Astrocyte (in vitro differentiated cells and primary cell): ENCODE measurements around the gene HMGB4. TPM values are rescaled to one million over a fixed set of nuclear protein-coding genes. Genes with fewer than 3 reads are reported as not detected.

ENCODE experiments used
- DNase-seq: peaks from one replicate; pipeline ENCODE4 v3.0.0-alpha.2; 2010; ENCODE audit warnings: low read depth
- FAIRE-seq: peaks from 2 replicates; lab custom pipeline; 2011; peaks lifted over from hg19 to GRCh38; lab: Jason Lieb, UNC
- H2AFZ ChIP-seq: 2 replicates; pipeline ENCODE4 v1.6.0; 2012; ENCODE audit warnings: low read depth, low read length, inconsistent platforms
- H3K27ac ChIP-seq: 2 replicates; pipeline ENCODE4 v1.5.1; 2011; ENCODE audit warnings: low read depth, low read length, inconsistent platforms
- H3K27me3 ChIP-seq: 2 replicates; pipeline ENCODE4 v1.6.0; 2011; ENCODE audit warnings: low read length, inconsistent platforms; ENCODE audit not compliant: insufficient read depth
- H3K36me3 ChIP-seq: 2 replicates; pipeline ENCODE4 v1.5.1; 2011; ENCODE audit warnings: low read length, inconsistent platforms; ENCODE audit not compliant: insufficient read depth
- H3K4me1 ChIP-seq: 2 replicates; pipeline ENCODE4 v1.5.1; 2011; ENCODE audit warnings: low read length, inconsistent platforms; ENCODE audit not compliant: insufficient read depth
- H3K4me2 ChIP-seq: 2 replicates; pipeline ENCODE4 v1.6.0; 2012; ENCODE audit warnings: low read length, inconsistent platforms
- H3K4me3 ChIP-seq: 2 replicates; pipeline ENCODE4 v1.5.1; 2011; ENCODE audit warnings: low read depth, mild to moderate bottlenecking, low read length, inconsistent platforms; ENCODE audit not compliant: insufficient read depth
- H3K79me2 ChIP-seq: 2 replicates; pipeline ENCODE4 v1.6.0; 2012; ENCODE audit warnings: mild to moderate bottlenecking, low read length, inconsistent platforms; ENCODE audit not compliant: insufficient read depth
- H3K9ac ChIP-seq: 2 replicates; pipeline ENCODE4 v1.6.0; 2012; ENCODE audit warnings: mild to moderate bottlenecking, low read length, inconsistent platforms
- H3K9me3 ChIP-seq: 2 replicates; pipeline ENCODE4 v1.5.1; 2012; ENCODE audit warnings: low read depth, mild to moderate bottlenecking, low read length, inconsistent platforms; ENCODE audit not compliant: insufficient read depth
- H4K20me1 ChIP-seq: 2 replicates; pipeline ENCODE4 v1.6.0; 2012; ENCODE audit warnings: low read length, inconsistent platforms; ENCODE audit not compliant: insufficient read depth
- H3K27ac Mint-ChIP-seq: one replicate; pipeline ENCODE4 v1.8.0; 2021; ENCODE audit warnings: mild to moderate bottlenecking, mixed read lengths; ENCODE audit not compliant: unreplicated experiment
- H3K27me3 Mint-ChIP-seq: one replicate; pipeline ENCODE4 v1.8.0; 2021; ENCODE audit warnings: low read depth, mixed read lengths; ENCODE audit not compliant: unreplicated experiment
- H3K36me3 Mint-ChIP-seq: one replicate; pipeline ENCODE4 v1.8.0; 2021; ENCODE audit warnings: low read depth, mixed read lengths; ENCODE audit not compliant: unreplicated experiment
- H3K4me1 Mint-ChIP-seq: one replicate; pipeline ENCODE4 v1.8.0; 2021; ENCODE audit warnings: low read depth, mixed read lengths; ENCODE audit not compliant: unreplicated experiment
- H3K4me3 Mint-ChIP-seq: one replicate; pipeline ENCODE4 v1.8.0; 2021; ENCODE audit warnings: mild to moderate bottlenecking, moderate library complexity, mixed read lengths; ENCODE audit not compliant: unreplicated experiment
- H3K9me3 Mint-ChIP-seq: one replicate; pipeline ENCODE4 v1.8.0; 2021; ENCODE audit warnings: mild to moderate bottlenecking, mixed read lengths; ENCODE audit not compliant: unreplicated experiment
- EZH2 ChIP-seq: IDR thresholded peaks from 2 replicates; pipeline ENCODE4 v1.6.1; 2012; ENCODE audit warnings: mild to moderate bottlenecking, low read length, inconsistent platforms; ENCODE audit not compliant: insufficient read depth
- total RNA-seq: library from RNA; stranded (reverse); gene quantifications from 2 replicates; pipeline ENCODE4 v1.2.1, GENCODE V29; 2021
- TF ChIP-seq, protein P1 (sequence below): IDR thresholded peaks from 2 replicates; pipeline ENCODE4 v1.5.1; 2011; ENCODE audit warnings: low read depth, mild to moderate bottlenecking, inconsistent platforms, low read length, moderate library complexity; ENCODE audit not compliant: insufficient read depth

HMGB4 gene
- total RNA-seq, 1 donor from 2014 or later, result not detected

DNA sequence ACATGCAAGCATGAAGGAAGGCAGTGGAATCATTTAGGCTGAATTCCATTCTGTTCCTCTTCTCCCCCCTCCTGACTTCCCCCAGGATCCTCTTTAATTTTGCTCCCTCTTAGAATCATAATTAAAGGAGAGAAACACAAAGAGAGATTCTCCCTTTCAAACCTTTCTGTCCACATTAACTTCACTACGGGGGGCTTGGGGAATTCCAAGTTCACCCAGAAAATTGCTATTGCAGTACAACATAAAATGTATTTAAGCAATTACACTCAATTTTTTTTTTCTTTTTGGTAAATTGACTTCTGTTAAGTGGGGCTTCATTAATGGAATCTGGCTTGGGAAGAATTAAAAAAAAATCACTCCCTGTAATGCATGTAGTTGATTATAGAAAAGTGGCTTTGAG, 13.4 kb upstream of the HMGB4 start:
- Histone ChIP-seq H3K4me3 (no peak overlapping the region), H4K20me1 (peaks cover 42% of the 10 kb centered on the region), H3K79me2 (no peaks in the 10 kb centered on the region), H3K9me3 (no peaks in the 10 kb centered on the region), H3K9ac (no peak overlapping the region), H3K36me3 (no peaks in the 10 kb centered on the region), H3K4me2 (no peak overlapping the region), H3K27me3 (no peaks in the 10 kb centered on the region), H3K4me1 (no peaks in the 10 kb centered on the region), H3K27ac (no peak overlapping the region), H2AFZ (no peak overlapping the region)
- TF ChIP-seq, protein P1, sequence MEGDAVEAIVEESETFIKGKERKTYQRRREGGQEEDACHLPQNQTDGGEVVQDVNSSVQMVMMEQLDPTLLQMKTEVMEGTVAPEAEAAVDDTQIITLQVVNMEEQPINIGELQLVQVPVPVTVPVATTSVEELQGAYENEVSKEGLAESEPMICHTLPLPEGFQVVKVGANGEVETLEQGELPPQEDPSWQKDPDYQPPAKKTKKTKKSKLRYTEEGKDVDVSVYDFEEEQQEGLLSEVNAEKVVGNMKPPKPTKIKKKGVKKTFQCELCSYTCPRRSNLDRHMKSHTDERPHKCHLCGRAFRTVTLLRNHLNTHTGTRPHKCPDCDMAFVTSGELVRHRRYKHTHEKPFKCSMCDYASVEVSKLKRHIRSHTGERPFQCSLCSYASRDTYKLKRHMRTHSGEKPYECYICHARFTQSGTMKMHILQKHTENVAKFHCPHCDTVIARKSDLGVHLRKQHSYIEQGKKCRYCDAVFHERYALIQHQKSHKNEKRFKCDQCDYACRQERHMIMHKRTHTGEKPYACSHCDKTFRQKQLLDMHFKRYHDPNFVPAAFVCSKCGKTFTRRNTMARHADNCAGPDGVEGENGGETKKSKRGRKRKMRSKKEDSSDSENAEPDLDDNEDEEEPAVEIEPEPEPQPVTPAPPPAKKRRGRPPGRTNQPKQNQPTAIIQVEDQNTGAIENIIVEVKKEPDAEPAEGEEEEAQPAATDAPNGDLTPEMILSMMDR, result no peak
- TF ChIP-seq EZH2, result no peak
- DNase-seq, result no peak
- Mint-ChIP-seq H3K27ac (no peak overlapping the region), H3K4me3 (no peak overlapping the region), H3K36me3 (peaks cover 2% of the 10 kb centered on the region), H3K9me3 (peaks cover 2% of the 10 kb centered on the region), H3K4me1 (no peaks in the 10 kb centered on the region), H3K27me3 (peaks cover 5% of the 10 kb centered on the region)
- no peak for FAIRE-seq

DNA sequence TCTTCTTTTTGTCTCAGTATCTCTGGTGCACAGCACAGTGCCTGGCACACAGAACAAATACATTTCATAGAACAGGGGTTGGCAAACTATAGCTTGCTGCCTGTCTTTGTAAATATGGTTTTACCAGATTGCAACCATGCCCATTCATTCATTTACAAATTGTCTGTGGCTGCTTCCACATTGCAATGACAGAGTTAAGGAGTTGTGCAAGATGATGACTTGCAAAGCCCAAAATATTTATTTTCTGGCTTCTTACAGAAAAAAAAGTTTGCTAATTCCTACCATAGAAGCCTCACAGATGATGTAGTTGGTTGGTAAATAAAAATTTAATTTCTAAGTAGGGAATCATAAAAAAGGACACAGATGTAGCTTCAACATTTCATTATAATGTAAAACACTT, 11.2 kb upstream of the HMGB4 start:
- peaks cover 45% of the 10 kb centered on the region for H4K20me1 ChIP-seq
- H2AFZ ChIP-seq, result no peak overlapping the region
- DNase-seq (no peak), FAIRE-seq (no peak)
- Mint-ChIP-seq H3K4me3 (no peak overlapping the region), H3K36me3 (peaks cover 6% of the 10 kb centered on the region), H3K27ac (no peak overlapping the region), H3K9me3 (peaks cover 2% of the 10 kb centered on the region), H3K4me1 (no peaks in the 10 kb centered on the region), H3K27me3 (peaks cover 5% of the 10 kb centered on the region)
- H3K4me3 ChIP-seq, result no peak overlapping the region
- H3K4me2 ChIP-seq, result no peak overlapping the region
- no peak for TF ChIP-seq EZH2
- TF ChIP-seq, protein P1, result no peak
- H3K79me2 ChIP-seq, result no peaks in the 10 kb centered on the region
- H3K27me3 ChIP-seq, result no peaks in the 10 kb centered on the region
- no peak overlapping the region for H3K9ac ChIP-seq
- no peaks in the 10 kb centered on the region for H3K4me1 ChIP-seq
- no peaks in the 10 kb centered on the region for H3K9me3 ChIP-seq
- H3K27ac ChIP-seq, result no peak overlapping the region
- H3K36me3 ChIP-seq, result no peaks in the 10 kb centered on the region

DNA sequence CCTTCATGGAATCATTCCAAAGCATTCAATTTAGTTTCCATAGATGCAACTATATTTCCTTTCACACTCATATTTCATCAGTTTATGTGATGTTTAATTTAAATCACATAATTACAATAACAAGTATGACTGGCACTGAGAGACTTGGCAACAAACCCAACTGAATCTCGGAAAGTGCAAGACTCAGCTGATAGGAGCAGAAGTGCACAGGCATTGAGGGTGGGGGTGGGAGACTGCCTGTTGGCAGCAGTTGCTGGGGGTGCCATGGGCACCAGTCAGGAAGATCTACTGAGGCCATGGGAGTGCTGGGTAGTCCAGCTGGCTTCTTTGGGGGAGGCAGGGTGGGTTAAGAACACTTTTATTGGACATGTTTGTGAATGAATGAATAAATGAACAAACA, 10.4 kb upstream of the HMGB4 start:
- Mint-ChIP-seq H3K27me3 (peaks cover 5% of the 10 kb centered on the region), H3K4me1 (no peaks in the 10 kb centered on the region), H3K9me3 (peaks cover 2% of the 10 kb centered on the region), H3K36me3 (peaks cover 6% of the 10 kb centered on the region), H3K27ac (no peak overlapping the region), H3K4me3 (no peak overlapping the region)
- no peaks in the 10 kb centered on the region for H3K9me3 ChIP-seq
- no peaks in the 10 kb centered on the region for H3K4me1 ChIP-seq
- no peak for TF ChIP-seq EZH2
- TF ChIP-seq, protein P1, result no peak
- no peak overlapping the region for H3K4me2 ChIP-seq
- H2AFZ ChIP-seq, result no peak overlapping the region
- no peak overlapping the region for H3K27ac ChIP-seq
- no peaks in the 10 kb centered on the region for H3K27me3 ChIP-seq
- no peak for FAIRE-seq
- H3K36me3 ChIP-seq, result no peaks in the 10 kb centered on the region
- H3K4me3 ChIP-seq, result no peak overlapping the region
- DNase-seq, result no peak
- H3K79me2 ChIP-seq, result no peaks in the 10 kb centered on the region
- H4K20me1 ChIP-seq, result peaks cover 41% of the 10 kb centered on the region
- H3K9ac ChIP-seq, result no peak overlapping the region
